Vagina (tissue), 2 donors: Measurements from ENCODE around the gene AIG1.
A peak's percentile ranks its signal among the peaks of the same experiment; 100 is the strongest.

Experiments
- CTCF ChIP-seq, 3 experiments: fragments of 450-650 bp in 2 of 3; fragments of 200-600 bp in 1 of 3; sonication (generic) in 1 of 3; IDR thresholded peaks; one replicate each; pipeline ENCODE4 v1.5.1; 2017 to 2019; ENCODE audit warnings: antibody characterized with exemption in 3 of 3, mild to moderate bottlenecking in 2 of 3, moderate library complexity in 2 of 3
- POLR2A ChIP-seq, 2 donors: fragments of 450-650 bp; IDR thresholded peaks; one replicate each; pipeline ENCODE4 v1.6.1; 2017; ENCODE audit warnings: antibody characterized with exemption in 2 of 2, mild to moderate bottlenecking in 2 of 2, moderate library complexity in 2 of 2
- POLR2AphosphoS5 ChIP-seq, 2 donors: sonication (generic); formaldehyde crosslinking; IDR thresholded peaks; one replicate each; pipeline ENCODE4 v1.9.0; 2017; ENCODE audit warnings: antibody characterized with exemption in 2 of 2, mild to moderate bottlenecking in 2 of 2, low read depth in 1 of 2; ENCODE audit not compliant: insufficient read depth in 1 of 2

GRCh38 chr6:143059663-143060353 is 881 bp upstream of the AIG1 start:
- no peak for TF ChIP-seq CTCF (IDR thresholded peaks at IDR 0.05)
- TF ChIP-seq POLR2AphosphoS5 (IDR thresholded peaks at IDR 0.05; ENCODE audit: insufficient read depth in 1 of 2, low read depth in 1 of 2), result peak in 1 of 2 donors; percentile 20
- TF ChIP-seq POLR2A (IDR thresholded peaks at IDR 0.05), result no peak
